DOHH2 (cell line): ENCODE results near the gene MOK.

Experiments
- CTCF ChIP-seq: fragments of 200-600 bp; sonication (generic); IDR thresholded peaks from one replicate; pipeline ENCODE4 v1.5.1; 2014; ENCODE audit warnings: antibody characterized with exemption, mild to moderate bottlenecking, low read depth, low read length; ENCODE audit not compliant: poor library complexity, severe bottlenecking
- EZH2phosphoT487 ChIP-seq: fragments of 200-600 bp; sonication (generic); IDR thresholded peaks from 2 replicates; pipeline ENCODE4 v1.6.1; 2017; ENCODE audit warnings: borderline replicate concordance, mild to moderate bottlenecking, antibody characterized with exemption, low read length, moderate library complexity, mixed read lengths

GRCh38 chr14:102235275-102235897 is 69.6 kb downstream of the MOK start:
- TF ChIP-seq CTCF = peak; percentile 85
- TF ChIP-seq EZH2phosphoT487 = no peak
